ENCODE results near the gene BRIP1.

The BRIP1 gene

GRCh38 chr17:61757168-61757567 is 106.2 kb downstream of the BRIP1 start:
- DNase-seq (ENCODE audit: low read depth) = no peak

- DNase-seq (ENCODE audit: low read depth) = peak; percentile 10
Observed at GRCh38 chr17:61756561-61756960, 106.8 kb downstream of the BRIP1 start.

GRCh38 chr17:61755668-61756067 is 107.7 kb downstream of the BRIP1 start:
- no peak for DNase-seq (ENCODE audit: low read depth)

GRCh38 chr17:61755078-61755477 is 108.2 kb downstream of the BRIP1 start:
- DNase-seq (ENCODE audit: low read depth) = no peak

- no peak for DNase-seq (ENCODE audit: low read depth)
Observed at GRCh38 chr17:61754124-61754523, 109.2 kb downstream of the BRIP1 start.

- no peak for DNase-seq (ENCODE audit: low read depth)
Observed at GRCh38 chr17:61753696-61754095, 109.6 kb downstream of the BRIP1 start.

- no peak for DNase-seq (ENCODE audit: low read depth)
Observed at GRCh38 chr17:61750656-61751055, 112.7 kb downstream of the BRIP1 start.

- no peak for DNase-seq (ENCODE audit: low read depth)
Observed at GRCh38 chr17:61749823-61750404, 113.4 kb downstream of the BRIP1 start.

GRCh38 chr17:61746248-61746985 is 116.9 kb downstream of the BRIP1 start:
- no peak for DNase-seq (ENCODE audit: low read depth)

GRCh38 chr17:61744804-61745203 is 118.5 kb downstream of the BRIP1 start:
- DNase-seq (ENCODE audit: low read depth) = no peak

GRCh38 chr17:61744252-61744651 is 119.1 kb downstream of the BRIP1 start:
- no peak for DNase-seq (ENCODE audit: low read depth)

GRCh38 chr17:61743766-61744165 is 119.6 kb downstream of the BRIP1 start:
- DNase-seq (ENCODE audit: low read depth) = no peak

- DNase-seq (ENCODE audit: low read depth) = no peak
Observed at GRCh38 chr17:61739002-61739401, 124.3 kb downstream of the BRIP1 start.

GRCh38 chr17:61738249-61738648 is 125.1 kb downstream of the BRIP1 start:
- no peak for DNase-seq (ENCODE audit: low read depth)

GRCh38 chr17:61737820-61738219 is 125.5 kb downstream of the BRIP1 start:
- no peak for DNase-seq (ENCODE audit: low read depth)

- DNase-seq (ENCODE audit: low read depth) = no peak
Observed at GRCh38 chr17:61736438-61736837, 126.9 kb downstream of the BRIP1 start.

GRCh38 chr17:61735807-61736206 is 127.5 kb downstream of the BRIP1 start:
- no peak for DNase-seq (ENCODE audit: low read depth)

- DNase-seq (ENCODE audit: low read depth) = no peak
Observed at GRCh38 chr17:61734466-61734865, 128.9 kb downstream of the BRIP1 start.

- DNase-seq (ENCODE audit: low read depth) = no peak
Observed at GRCh38 chr17:61734012-61734411, 129.3 kb downstream of the BRIP1 start.

- DNase-seq (ENCODE audit: low read depth) = no peak
Observed at GRCh38 chr17:61733021-61733420, 130.3 kb downstream of the BRIP1 start.

- no peak for DNase-seq (ENCODE audit: low read depth)
Observed at GRCh38 chr17:61732169-61732568, 131.2 kb downstream of the BRIP1 start.

GRCh38 chr17:61731330-61731729 is 132.0 kb downstream of the BRIP1 start:
- DNase-seq (ENCODE audit: low read depth) = no peak

- DNase-seq (ENCODE audit: low read depth) = no peak
Observed at GRCh38 chr17:61729690-61730268, 133.5 kb downstream of the BRIP1 start.

Measured in fibroblast of gingiva (primary cell).